ENCODE results near the gene SCAMP2.

GRCh38 chr15:74873036-74873755 lies at the start of gene SCAMP2:
- TF ChIP-seq CTCF (IDR thresholded peaks at IDR 0.05) (no peak), POLR2A (IDR thresholded peaks at IDR 0.05) (peak; percentile 92)
